ENCODE results near the gene MRPS18C.
"Not testable (repeated sequence)": the region's sequence is repeated elsewhere in the genome, so short reads cannot be mapped to it uniquely, and the experiment has no call there.

- TF ChIP-seq, protein P1, sequence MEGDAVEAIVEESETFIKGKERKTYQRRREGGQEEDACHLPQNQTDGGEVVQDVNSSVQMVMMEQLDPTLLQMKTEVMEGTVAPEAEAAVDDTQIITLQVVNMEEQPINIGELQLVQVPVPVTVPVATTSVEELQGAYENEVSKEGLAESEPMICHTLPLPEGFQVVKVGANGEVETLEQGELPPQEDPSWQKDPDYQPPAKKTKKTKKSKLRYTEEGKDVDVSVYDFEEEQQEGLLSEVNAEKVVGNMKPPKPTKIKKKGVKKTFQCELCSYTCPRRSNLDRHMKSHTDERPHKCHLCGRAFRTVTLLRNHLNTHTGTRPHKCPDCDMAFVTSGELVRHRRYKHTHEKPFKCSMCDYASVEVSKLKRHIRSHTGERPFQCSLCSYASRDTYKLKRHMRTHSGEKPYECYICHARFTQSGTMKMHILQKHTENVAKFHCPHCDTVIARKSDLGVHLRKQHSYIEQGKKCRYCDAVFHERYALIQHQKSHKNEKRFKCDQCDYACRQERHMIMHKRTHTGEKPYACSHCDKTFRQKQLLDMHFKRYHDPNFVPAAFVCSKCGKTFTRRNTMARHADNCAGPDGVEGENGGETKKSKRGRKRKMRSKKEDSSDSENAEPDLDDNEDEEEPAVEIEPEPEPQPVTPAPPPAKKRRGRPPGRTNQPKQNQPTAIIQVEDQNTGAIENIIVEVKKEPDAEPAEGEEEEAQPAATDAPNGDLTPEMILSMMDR (IDR thresholded peaks at IDR 0.05; ENCODE audit: low read depth, low read length) = not testable (repeated sequence)
- TF ChIP-seq EZH2phosphoT487 (IDR thresholded peaks at IDR 0.05; ENCODE audit: low read depth) = not testable (repeated sequence)
These were observed 45.8 kb downstream of the MRPS18C start for GRCh38 chr4:83501671-83502070.
